HEK293T (cell line): ENCODE data around the gene ITGA2.

Source experiments
- ARNT ChIP-seq: fragments of 450-650 bp; IDR thresholded peaks from 2 replicates; pipeline ENCODE4 v1.6.1; 2017; ENCODE audit warnings: mild to moderate bottlenecking
- SP1 ChIP-seq: fragments of 450-650 bp; IDR thresholded peaks from 2 replicates; pipeline ENCODE4 v1.6.1; 2017
- TF ChIP-seq, protein P1 (sequence below): fragments of 450-650 bp; IDR thresholded peaks from 2 replicates; pipeline ENCODE4 v1.6.1; 2016

DNA sequence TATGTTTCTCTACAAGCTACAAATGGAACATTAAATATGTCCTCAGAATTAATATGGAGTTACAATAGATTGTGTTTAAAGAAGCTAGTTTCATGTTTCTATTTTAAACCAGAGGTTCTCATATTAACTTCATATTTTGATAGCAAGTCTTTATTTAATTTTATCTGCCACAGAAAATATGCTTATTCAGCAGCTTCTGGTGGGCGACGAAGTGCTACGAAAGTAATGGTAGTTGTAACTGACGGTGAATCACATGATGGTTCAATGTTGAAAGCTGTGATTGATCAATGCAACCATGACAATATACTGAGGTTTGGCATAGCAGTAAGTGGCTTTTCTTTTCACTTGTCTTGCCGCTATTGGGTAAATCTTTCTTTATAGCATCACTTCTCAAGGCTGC lies 66.2 kb downstream of the ITGA2 start:
- TF ChIP-seq ARNT, result no peak
- TF ChIP-seq SP1, result no peak
- TF ChIP-seq, protein P1, sequence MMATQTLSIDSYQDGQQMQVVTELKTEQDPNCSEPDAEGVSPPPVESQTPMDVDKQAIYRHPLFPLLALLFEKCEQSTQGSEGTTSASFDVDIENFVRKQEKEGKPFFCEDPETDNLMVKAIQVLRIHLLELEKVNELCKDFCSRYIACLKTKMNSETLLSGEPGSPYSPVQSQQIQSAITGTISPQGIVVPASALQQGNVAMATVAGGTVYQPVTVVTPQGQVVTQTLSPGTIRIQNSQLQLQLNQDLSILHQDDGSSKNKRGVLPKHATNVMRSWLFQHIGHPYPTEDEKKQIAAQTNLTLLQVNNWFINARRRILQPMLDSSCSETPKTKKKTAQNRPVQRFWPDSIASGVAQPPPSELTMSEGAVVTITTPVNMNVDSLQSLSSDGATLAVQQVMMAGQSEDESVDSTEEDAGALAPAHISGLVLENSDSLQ, result no peak
